OCI-LY1 (cell line): ENCODE data around the gene HBG1.

Experiments
- H2AFZ ChIP-seq: fragments of 200-600 bp; sonication (generic), shearing (Covaris generic); 2 replicates; pipeline ENCODE4 v1.6.0; 2014; ENCODE audit warnings: antibody characterized with exemption, mild to moderate bottlenecking, low read length
- H3F3A ChIP-seq: fragments of 200-600 bp; sonication (generic), shearing (Covaris generic); 2 replicates; pipeline ENCODE4 v1.6.0; 2014; ENCODE audit warnings: mild to moderate bottlenecking, antibody characterized with exemption, low read length, moderate library complexity; ENCODE audit not compliant: insufficient read depth
- H3K27ac ChIP-seq: fragments of 200-600 bp; sonication (generic); 2 replicates; pipeline ENCODE4 v1.5.1; 2014; ENCODE audit warnings: low read length, mixed run types, mild to moderate bottlenecking, low read depth; ENCODE audit not compliant: poor library complexity, severe bottlenecking
- H3K27me3 ChIP-seq: fragments of 200-600 bp; sonication (generic); 2 replicates; pipeline ENCODE4 v1.6.0; 2014; ENCODE audit warnings: antibody characterized with exemption, mild to moderate bottlenecking, low read length, moderate library complexity; ENCODE audit not compliant: insufficient read depth
- H3K36me3 ChIP-seq: fragments of 200-600 bp; sonication (generic); 2 replicates; pipeline ENCODE4 v1.6.1; 2014; ENCODE audit warnings: mild to moderate bottlenecking, antibody characterized with exemption, low read length, moderate library complexity, mixed read lengths; ENCODE audit not compliant: insufficient read depth
- H3K4me1 ChIP-seq: fragments of 200-600 bp; sonication (generic); 2 replicates; pipeline ENCODE4 v1.5.1; 2014; ENCODE audit warnings: mild to moderate bottlenecking, low read length, moderate library complexity; ENCODE audit not compliant: insufficient read depth, severe bottlenecking
- H3K4me2 ChIP-seq: fragments of 200-600 bp; sonication (generic), shearing (Covaris generic); 2 replicates; pipeline ENCODE4 v1.6.1; 2014; ENCODE audit warnings: low read length
- H3K4me3 ChIP-seq: fragments of 200-600 bp; sonication (generic); 2 replicates; pipeline ENCODE4 v1.5.1; 2014; ENCODE audit warnings: low read length, low read depth, mild to moderate bottlenecking, mixed read lengths; ENCODE audit not compliant: poor library complexity, severe bottlenecking
- H3K79me2 ChIP-seq: fragments of 200-600 bp; shearing (Covaris generic); 2 replicates; pipeline ENCODE4 v1.6.1; 2016; ENCODE audit warnings: mixed run types, low read length, mixed read lengths; ENCODE audit not compliant: insufficient read depth
- H3K9ac ChIP-seq: fragments of 200-600 bp; sonication (generic), shearing (Covaris generic); 2 replicates; pipeline ENCODE4 v1.6.1; 2014; ENCODE audit warnings: mild to moderate bottlenecking, low read length, mixed read lengths
- H3K9me2 ChIP-seq: fragments of 200-600 bp; sonication (generic), shearing (Covaris generic); 2 replicates; pipeline ENCODE4 v1.6.1; 2014; ENCODE audit warnings: low read depth, mild to moderate bottlenecking, low read length, mixed read lengths
- H3K9me3 ChIP-seq: fragments of 200-600 bp; shearing (Covaris generic); 2 replicates; pipeline ENCODE4 v1.6.1; 2014; ENCODE audit warnings: low read length, mixed read lengths
- H4K20me1 ChIP-seq: fragments of 200-600 bp; sonication (generic), shearing (Covaris generic); 2 replicates; pipeline ENCODE4 v1.6.0; 2016; ENCODE audit warnings: mild to moderate bottlenecking, low read length; ENCODE audit not compliant: insufficient read depth
- EZH2 ChIP-seq: fragments of 200-600 bp; sonication (generic), shearing (Covaris generic); IDR thresholded peaks from 2 replicates; pipeline ENCODE4 v1.8.0; 2017; ENCODE audit warnings: borderline replicate concordance, mixed run types, mild to moderate bottlenecking, antibody characterized with exemption, low read length, moderate library complexity, mixed read lengths
- TF ChIP-seq, protein P1 (sequence below): fragments of 200-600 bp; sonication (generic), shearing (Covaris generic); IDR thresholded peaks from 2 replicates; pipeline ENCODE4 v1.5.1; 2017; ENCODE audit warnings: mild to moderate bottlenecking, antibody characterized with exemption, low read length, moderate library complexity, mixed read lengths

Gene HBG1

DNA sequence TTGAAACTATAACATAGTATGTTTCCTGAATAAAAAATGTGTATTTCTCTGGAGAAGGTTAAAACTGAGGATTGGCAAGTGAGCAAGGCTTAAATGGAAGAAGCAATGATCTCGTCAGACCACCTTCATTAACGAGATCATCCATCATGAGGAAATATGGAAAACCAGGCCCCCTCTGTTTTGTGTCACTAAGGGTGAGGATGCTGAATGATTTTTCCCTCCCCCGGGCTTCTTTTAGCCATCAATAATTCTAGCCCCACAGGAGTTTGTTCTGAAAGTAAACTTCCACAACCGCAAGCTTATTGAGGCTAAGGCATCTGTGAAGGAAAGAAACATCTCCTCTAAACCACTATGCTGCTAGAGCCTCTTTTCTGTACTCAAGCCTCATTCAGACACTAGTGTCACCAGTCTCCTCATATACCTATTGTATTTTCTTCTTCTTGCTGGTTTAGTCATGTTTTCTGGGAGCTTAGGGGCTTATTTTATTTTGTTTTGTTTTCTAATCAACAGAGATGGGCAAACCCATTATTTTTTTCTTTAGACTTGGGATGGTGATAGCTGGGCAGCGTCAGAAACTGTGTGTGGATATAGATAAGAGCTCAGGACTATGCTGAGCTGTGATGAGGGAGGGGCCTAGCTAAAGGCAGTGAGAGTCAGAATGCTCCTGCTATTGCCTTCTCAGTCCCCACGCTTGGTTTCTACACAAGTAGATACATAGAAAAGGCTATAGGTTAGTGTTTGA, 25.9 kb upstream of the HBG1 start:
- Histone ChIP-seq H3K79me2 (no peaks in the 10 kb centered on the region), H3F3A (no peaks in the 10 kb centered on the region), H3K9ac (no peak overlapping the region), H3K9me3 (no peaks in the 10 kb centered on the region), H3K9me2 (no peaks in the 10 kb centered on the region), H3K4me2 (no peak overlapping the region), H3K4me1 (no peaks in the 10 kb centered on the region), H3K36me3 (no peaks in the 10 kb centered on the region), H3K27me3 (no peaks in the 10 kb centered on the region), H3K27ac (no peak overlapping the region), H3K4me3 (no peak overlapping the region), H4K20me1 (no peaks in the 10 kb centered on the region), H2AFZ (no peak overlapping the region)
- TF ChIP-seq, protein P1, sequence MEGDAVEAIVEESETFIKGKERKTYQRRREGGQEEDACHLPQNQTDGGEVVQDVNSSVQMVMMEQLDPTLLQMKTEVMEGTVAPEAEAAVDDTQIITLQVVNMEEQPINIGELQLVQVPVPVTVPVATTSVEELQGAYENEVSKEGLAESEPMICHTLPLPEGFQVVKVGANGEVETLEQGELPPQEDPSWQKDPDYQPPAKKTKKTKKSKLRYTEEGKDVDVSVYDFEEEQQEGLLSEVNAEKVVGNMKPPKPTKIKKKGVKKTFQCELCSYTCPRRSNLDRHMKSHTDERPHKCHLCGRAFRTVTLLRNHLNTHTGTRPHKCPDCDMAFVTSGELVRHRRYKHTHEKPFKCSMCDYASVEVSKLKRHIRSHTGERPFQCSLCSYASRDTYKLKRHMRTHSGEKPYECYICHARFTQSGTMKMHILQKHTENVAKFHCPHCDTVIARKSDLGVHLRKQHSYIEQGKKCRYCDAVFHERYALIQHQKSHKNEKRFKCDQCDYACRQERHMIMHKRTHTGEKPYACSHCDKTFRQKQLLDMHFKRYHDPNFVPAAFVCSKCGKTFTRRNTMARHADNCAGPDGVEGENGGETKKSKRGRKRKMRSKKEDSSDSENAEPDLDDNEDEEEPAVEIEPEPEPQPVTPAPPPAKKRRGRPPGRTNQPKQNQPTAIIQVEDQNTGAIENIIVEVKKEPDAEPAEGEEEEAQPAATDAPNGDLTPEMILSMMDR: no peak
- TF ChIP-seq EZH2: no peak

GRCh38 chr11:5274395-5274794, 24.7 kb upstream of the HBG1 start:
- Histone ChIP-seq H3F3A (no peaks in the 10 kb centered on the region), H2AFZ (no peak overlapping the region), H4K20me1 (no peaks in the 10 kb centered on the region), H3K79me2 (no peaks in the 10 kb centered on the region), H3K36me3 (no peaks in the 10 kb centered on the region), H3K27ac (no peak overlapping the region), H3K9ac (no peak overlapping the region), H3K9me3 (no peaks in the 10 kb centered on the region), H3K27me3 (no peaks in the 10 kb centered on the region), H3K9me2 (no peaks in the 10 kb centered on the region), H3K4me3 (no peak overlapping the region), H3K4me1 (no peaks in the 10 kb centered on the region), H3K4me2 (no peak overlapping the region)
- TF ChIP-seq, protein P1: no peak
- TF ChIP-seq EZH2: no peak

- Histone ChIP-seq H3K36me3 (no peaks in the 10 kb centered on the region), H3K9me2 (no peaks in the 10 kb centered on the region), H3K4me2 (no peak overlapping the region), H4K20me1 (no peaks in the 10 kb centered on the region), H3K9me3 (no peaks in the 10 kb centered on the region), H3K79me2 (no peaks in the 10 kb centered on the region), H3K27ac (no peak overlapping the region), H3K9ac (no peak overlapping the region), H2AFZ (no peak overlapping the region), H3K27me3 (no peaks in the 10 kb centered on the region), H3K4me3 (no peak overlapping the region), H3K4me1 (no peaks in the 10 kb centered on the region), H3F3A (no peaks in the 10 kb centered on the region)
- TF ChIP-seq, protein P1: no peak
- no peak for TF ChIP-seq EZH2
Observed at GRCh38 chr11:5272395-5273017, 22.8 kb upstream of the HBG1 start.
